GM19025 (cell line): ENCODE results near the gene HS6ST2.

ENCODE experiments used
- ATAC-seq: cut with Tn5 transposase; IDR thresholded peaks from one replicate; pipeline ENCODE4 v1.9.1; 2021; ENCODE audit warnings: mild to moderate bottlenecking, low read depth, moderate library complexity; ENCODE audit not compliant: unreplicated experiment

HS6ST2 gene

DNA sequence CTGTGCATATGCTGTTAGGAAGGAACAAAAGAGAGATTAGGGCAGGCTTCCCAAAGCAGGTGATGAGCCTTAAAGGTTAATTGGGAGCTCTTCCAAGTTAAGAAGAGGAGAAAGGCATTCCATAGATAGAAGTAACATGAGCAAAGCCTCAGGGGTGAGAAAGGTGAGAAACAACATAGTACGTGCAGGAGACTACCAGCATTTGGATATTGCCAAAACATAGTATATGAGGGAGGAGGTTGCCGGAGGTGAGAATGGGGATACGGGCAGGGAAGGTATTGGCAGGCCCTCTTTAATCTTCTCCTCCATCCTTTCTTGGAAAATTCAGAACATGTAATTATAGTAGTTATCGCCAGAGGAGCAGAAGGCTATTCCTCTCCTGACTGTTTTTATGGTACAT lies 373.5 kb downstream of the HS6ST2 start:
- ATAC-seq: no peak

DNA sequence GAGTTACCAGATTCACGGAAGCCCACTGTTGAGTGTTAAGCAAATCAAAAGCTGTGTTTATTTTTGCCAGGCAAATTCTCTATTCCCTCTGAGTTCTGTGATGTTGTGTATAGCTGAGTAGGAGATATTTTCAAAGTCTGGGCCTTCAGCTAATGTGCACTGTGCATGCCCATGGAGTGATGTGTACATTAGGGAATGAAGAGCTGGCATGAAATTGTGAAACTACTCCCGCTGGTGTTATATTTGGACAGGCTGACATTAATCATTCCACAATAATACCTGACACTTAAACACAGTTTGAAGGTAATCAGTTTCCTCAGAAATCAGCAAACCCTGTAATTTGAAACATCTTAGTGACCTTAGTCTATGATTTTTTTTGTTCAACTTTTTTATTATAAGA lies 381.5 kb downstream of the HS6ST2 start:
- no peak for ATAC-seq
